OCI-M1 (cell line): ENCODE measurements around the gene SCNN1B.
"Not testable (repeated sequence)": the region's sequence is repeated elsewhere in the genome, so short reads cannot be mapped to it uniquely, and the experiment has no call there.

Experiments used
- DNase-seq: peaks from one replicate; lab custom pipeline; 2025; lab: John Stamatoyannopoulos, UW

The SCNN1B gene

DNA sequence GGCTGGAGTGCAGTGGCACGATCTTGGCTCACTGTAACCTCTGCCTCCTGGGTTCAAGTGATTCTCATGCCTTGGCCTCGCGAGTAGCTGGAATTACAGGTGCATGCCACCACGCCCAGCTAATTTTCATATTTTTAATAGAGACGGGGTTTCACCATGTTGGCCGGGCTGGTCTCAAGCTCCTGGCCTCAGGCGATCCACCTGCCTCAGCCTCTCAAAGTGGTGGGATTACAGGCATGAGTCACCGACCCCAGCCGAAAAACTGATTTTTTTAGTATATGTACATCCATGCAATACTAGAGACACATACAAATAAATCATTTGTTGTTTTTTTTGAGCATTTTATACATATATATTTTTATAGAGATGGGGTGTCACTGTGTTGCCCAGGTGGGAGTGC is 79.6 kb downstream of the SCNN1B start:
- DNase-seq: not testable (repeated sequence)

DNA sequence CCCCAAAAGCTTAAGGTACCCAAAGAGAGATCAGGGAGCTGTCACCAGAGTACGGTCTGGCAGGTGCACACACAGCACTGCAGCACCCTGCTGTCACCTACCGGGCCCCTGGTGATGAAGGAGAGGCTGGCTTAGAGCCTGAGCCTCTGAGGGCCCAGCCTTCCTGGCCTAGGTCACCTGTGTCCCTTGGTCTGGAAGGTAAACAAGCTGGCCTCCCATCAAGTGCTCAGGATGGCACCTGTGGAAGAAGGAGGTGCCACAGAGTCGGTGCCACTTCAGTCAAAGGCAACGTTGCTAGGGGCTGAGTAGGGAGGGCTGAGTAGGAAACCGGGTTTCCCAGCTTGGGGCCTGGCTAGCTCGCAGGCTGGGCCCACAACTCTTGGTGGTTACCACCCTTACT is 80.2 kb downstream of the SCNN1B start:
- DNase-seq: no peak

DNA sequence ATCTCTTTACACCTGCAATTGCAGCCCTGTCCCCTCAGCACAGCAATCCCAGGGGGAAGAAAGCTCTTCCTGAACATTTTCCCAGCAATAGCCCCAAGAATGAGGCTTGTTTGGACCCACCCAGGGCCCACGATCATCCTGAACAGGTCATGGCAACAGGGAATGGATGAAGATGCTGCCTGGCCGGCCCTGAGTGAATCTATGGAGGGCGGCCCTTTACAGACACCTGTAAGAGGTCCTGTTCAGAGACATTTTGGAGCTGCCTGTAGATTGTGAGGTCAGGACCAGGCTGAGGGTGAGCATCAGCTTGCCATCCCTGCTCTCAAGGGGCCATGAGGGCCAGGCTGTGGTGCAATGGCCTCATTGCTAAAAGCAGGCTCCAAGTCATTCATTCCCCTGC is 81.8 kb downstream of the SCNN1B start:
- no peak for DNase-seq

DNA sequence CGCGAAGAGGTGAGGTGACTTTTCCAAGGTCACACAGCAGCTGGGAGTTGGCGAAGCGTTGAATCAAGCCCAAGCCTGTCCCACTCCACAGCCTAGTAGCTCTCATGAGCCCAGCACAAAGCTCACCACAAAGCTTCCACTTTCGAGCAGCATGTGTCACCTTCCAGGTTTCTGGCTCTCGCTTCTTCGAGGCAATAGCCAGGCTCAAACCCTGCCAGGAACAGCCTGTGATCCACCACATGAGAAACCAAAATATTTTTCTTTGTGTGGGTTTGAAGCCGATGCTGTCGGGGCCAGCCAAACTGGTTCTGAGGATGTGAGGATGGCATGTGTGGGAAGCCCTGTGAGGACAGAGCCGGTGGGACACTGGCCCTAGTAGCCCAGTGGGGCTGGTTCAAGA is 82.8 kb downstream of the SCNN1B start:
- DNase-seq: no peak

DNA sequence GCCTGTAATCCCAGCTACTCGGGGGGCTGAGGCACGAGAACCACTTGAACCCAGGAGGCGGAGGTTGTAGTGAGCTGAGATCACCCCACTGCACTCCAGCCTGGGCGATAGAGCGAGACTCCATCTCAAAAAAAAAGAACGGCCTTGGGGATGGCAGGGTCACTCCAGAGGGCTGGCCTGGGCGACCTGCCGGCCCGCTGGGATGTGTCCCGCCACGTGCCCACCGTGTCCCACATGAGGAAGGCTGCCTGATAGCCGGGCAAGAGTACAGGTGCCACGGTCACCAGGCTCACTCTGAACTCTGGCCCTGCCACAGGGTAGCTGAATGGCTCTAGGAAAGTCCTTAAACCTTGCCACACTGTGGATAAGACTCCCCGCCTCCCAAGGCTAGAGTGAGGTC is 83.3 kb downstream of the SCNN1B start:
- DNase-seq: no peak

DNA sequence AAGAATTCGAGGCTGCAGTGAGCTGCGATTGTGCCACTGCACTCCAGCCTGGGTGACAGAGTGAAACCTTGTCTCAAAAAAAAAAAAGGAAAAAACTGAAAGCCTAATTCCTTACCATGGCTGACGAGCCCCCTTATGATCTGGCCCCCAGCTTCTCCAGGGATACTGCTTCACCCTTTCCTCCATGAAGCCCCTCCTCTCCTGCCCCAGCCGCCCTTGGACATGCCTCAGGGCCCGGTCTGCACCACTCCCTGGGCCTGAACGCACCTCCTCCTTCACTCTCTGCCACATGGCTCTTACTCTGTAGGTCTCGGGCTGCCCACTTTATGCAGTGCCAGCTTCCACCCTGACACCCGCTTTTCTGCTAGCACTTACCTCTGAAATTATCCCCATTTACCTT is 85.6 kb downstream of the SCNN1B start:
- DNase-seq: no peak

DNA sequence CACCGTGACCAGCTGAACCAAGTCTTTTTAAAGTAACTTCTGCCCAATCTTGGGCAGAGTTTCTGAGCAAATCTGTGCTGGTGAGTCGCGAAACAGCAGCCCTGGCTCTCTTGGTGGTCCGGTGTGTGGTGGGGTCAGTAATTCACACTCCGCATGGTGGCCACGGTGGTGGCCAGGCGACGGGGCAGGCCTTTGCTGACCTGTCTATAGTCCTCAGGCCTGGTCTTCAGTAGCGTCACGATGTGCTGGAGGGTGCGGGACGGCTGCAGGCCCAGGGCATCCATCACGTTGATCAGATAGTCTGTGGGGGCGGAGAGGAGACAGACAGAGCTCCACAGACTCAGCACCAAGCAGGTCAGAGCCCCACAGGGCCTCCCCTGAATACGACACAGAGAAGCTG is 86.7 kb downstream of the SCNN1B start:
- no peak for DNase-seq

DNA sequence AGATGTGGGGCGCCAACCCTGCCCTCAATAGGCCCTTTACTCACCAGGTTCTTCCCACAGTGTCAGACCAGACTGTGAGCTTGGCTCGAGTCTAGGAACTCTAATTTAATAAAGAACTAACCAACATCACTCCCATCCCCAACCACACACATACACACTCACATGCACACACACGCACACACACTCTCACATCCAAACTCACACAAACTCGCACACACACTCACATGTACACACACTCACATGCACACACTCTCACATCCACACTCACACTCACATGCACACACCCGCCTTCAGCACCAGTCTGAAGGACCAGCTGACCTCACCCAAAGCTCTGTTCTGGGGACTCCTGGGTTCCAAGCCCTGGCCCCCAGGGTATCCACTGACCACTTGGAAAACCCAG is 87.1 kb downstream of the SCNN1B start:
- no peak for DNase-seq

DNA sequence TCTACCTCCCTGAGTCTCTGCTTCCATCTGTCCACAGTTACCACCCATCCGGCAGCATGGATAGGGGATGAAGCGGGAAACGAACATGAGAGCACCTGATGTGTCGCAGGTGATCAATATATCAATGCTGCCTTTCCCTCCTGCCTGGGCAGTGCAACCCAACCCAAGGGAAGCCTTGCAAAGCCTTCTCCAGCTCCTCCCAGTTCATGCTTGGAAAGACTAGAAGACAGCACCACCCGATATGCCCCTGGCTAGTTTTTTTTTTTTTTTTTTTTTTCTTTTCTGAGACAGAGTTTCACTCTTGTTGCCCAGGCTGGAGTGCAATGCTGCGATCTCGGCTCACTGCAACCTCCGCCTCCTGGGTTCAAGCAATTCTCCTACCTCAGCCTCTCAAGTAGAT is 87.8 kb downstream of the SCNN1B start:
- not testable (repeated sequence) for DNase-seq

DNA sequence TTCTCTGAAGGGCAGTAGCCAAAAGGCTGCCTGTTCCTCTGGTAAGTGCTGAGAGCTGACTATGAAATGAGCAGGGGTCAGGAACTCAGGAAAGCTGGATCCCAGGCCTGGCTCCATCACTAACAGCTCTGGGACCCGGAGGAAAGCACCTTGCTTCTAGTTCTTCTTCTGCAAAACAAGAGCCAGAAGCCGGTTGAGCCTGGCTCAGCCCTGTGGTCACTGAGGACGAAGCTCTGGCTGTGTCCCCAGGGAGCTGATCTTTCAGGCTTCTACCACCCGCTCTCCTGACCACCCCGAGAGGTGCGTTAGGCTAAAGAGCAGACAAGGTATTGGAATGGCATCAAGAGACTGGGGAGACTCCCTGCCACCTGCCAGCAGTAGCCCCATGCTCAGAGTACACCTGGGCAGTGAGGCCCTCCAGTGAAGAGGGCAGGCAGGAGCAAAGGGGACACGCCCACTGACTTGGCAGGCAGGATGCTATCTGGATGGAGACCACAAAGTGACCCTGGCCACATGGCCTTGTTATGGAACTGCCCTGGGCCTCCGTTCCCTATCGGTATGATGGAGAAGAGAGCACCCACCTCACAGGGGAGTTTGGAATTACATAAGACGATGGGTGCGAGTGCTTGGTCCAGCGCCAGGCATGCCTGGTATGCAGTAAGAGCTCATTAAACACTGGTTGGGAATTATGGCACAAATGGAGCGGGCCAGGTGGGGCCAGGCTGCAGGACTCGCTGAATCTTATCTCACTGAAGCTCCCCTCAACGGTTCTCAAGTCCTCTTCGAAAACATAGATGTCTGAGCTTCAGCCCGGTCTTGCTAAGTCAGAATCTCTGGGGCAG is 89.5 kb downstream of the SCNN1B start:
- DNase-seq: no peak

DNA sequence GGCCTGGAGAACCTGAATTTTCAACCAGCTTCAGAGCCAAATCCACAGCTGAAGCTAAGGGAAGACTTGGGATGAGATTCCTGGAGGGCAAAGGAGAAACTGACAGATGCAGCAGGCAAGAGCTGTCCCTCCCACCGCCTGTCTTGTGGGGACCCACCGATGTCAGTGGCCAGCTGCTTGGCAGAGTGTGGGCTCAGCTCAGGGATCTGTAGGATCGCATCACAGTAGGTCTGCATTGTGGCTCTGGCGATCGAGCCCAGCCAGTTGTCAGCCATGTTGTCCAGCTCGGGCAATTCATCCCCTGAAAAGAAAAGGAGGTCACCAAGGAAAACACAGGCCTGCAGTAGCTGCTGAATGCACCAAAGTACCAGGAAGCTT is 90.1 kb downstream of the SCNN1B start:
- no peak for DNase-seq

DNA sequence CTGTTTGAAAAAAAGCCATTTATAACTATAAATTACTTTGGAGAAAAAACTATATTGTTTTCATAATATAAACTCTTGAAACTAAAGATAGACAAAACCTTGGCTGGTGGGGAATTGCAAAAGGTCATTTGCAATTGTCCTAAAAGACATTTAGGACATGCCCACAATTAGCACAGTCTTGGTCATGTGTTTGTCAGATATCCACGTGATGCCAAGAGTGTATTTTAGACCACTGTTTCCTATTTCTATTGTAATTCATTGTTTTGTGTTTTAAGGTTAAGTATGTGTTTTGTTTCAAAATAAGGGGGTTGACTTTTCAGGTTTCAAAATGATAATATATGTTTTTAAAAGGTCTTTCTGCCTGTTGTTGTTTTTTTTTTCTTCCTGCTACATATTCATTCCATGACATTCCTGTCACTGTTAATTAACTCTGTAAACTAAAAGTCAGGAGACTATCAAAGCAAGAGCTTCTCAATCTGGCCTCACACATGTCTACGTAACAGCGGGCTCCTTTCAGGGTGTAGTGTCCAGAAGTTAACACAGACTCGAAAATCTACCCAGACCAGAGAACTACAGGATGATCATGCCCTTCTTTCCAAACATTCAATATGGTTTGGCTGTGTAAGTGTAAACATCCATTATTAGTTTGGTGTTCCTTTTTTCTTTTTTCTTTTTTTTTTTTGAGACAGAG is 92.2 kb downstream of the SCNN1B start:
- no peak for DNase-seq

DNA sequence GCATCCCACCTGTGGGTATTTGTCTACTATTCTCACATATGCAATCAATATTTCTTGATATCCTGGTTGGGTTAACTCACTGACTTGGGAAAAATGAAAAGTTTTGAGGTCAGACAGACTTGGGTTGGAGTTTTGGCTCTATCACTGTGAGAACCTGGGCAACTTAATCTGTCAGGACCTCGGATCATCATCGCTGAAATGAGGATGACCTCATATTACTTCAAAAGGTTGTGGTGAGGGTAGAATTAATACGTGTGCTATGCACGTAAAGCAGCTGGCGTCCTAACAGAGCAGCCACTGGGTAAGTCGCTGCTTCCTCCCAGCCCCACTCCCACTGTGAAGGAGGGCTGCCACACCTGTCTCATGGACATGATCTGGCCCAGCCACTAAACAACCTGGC is 93.6 kb downstream of the SCNN1B start:
- no peak for DNase-seq

DNA sequence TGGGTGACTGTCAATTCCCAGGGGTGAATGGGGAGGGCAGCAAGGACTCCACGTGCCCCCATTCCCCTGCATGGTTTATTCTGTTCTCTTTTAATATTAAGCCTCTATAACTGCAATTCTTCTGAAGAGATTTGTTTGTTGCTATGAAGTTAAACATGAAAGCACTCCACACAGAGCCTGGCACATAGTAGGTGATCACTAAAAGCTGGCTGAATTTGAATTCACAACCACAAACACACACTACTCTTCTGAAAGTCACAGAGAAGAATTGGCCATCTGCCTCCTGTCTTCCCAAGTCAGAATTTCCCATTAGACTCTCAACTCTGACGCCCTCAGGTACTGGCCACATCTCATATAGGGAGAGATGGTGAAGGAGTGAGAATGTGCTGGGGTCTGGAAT is 95.4 kb downstream of the SCNN1B start:
- DNase-seq: no peak

DNA sequence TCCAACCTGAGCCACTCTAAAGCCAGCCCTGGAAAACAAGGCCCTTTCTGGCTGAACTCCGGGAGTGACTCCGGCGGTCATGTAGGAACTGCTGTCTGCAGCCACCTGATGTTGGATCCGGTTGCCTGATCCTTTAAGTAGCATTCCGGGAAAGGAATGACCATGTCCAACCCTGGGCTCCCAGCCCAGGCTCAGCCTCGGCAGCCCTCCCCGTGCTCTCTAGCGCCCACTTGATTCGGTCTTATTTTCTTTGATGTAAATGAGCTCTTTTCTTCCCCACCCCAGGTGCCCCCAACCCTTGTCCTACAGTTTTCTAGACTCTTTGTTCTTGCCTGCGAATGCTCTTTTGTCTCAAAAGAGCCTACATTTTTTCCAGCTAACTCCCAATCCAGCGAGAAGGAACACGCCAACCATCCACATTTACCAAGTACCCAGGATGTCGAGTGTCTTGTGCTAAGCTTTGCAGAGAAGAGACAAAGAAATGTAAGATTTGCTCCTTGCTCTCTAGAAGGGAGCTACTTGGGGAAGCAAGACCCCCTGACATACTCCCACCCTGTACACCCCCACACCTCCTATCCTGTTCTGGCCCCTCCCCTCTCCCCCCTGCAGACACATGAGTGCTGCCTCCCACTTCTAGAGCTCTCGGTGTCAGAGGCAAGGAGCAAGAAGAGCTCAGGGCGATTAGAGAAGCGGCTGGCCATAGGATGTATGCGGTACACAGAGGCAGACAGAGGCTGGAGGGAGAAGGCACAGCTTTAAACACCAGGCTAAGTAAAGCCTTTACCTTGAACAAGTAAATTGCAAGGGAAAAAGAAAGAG is 97.1 kb downstream of the SCNN1B start:
- DNase-seq: no peak

DNA sequence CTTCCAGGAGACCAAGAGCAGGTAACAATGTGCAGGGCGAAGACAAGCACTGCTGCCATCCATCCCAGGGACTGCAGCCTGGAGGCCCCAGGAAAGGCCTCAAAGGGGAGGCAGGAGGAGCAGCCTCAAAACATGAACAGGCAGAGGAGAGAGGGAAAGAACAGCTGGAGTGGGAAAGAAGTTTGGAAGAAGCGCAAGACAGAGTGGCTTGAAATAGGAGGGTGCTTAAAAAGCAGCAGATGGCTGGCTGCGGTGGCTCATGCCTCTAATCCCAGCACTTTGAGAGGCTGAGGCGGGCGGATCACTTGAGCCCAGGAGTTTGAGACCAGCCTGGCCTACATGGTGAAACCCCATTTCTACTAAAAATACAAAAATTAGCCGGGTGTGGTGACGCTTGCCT is 98.3 kb downstream of the SCNN1B start:
- not testable (repeated sequence) for DNase-seq

DNA sequence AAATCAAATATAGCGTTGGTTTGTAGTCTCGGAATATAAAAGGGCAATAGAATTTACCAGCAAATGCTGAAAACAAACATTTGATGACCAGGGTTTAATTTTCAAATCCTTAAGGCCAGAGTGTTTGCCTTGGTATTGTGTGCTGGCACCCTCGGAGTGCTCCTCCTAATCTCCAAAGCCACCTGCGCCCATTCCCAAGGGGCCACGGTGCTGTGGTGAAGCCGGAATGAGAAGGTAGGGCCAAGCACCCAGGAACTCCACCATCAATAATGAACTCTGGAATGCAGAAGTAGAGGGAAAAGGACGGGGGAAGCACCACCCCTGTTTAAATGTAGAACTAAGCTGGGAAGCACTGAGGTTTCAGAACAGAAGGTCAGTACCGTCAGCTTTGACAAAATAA is 99.0 kb downstream of the SCNN1B start:
- no peak for DNase-seq

DNA sequence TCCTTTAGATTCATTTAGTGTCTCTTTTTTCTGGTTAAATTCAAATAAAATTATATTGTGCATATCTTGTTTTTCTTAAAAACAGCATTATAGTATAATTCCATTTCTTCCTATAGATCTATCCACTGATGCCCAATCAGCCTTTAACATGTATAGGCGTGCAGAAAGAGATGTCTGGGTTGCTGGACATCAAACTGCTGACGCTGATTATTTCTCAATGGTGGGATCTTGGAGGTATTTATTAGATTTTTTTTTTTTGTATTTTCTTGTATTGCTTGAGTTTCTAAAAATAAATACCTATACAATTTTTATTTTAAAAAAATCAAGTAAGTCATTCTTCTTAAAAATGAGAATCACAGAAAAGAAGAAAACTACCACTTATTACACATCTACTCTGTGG is 100.0 kb downstream of the SCNN1B start:
- DNase-seq: no peak

DNA sequence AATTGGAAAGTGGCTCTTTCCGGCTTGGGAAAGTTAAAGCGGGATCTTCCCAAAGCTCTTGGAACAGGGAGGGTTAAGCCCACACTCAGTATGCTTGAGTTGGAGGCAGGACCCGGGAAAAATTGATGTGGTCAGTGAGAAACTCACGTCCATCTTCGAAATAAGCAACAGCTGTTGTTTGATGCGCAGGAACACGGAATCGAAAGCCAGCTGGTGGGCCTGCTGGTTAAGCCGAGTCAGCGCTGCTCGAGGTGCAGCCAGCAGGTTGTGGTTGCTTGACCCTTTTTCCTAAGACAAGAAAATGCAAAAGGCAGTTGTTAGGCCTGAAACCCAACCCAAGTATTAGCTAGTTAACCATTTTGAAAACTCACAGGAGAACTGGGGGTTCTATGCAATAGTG is 101.4 kb downstream of the SCNN1B start:
- no peak for DNase-seq

DNA sequence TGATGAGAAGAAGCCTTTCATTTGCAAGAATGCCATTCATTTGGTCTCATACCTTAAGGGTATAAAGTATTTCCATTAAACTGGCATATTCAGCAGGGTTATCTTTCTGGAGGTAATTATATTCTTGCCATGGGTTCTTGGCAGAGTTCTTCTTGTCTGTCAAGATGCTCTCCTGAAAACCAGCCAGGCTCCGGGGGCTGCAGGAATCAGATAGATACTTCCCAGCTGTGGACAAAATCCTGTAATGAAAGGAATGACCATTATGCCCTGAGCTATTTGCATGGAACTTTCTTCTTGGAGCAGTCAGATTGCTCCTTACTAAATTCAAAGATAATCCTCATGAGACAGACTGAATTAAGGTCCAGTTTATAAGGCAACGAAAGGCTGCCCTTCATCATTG is 103.9 kb downstream of the SCNN1B start:
- no peak for DNase-seq

DNA sequence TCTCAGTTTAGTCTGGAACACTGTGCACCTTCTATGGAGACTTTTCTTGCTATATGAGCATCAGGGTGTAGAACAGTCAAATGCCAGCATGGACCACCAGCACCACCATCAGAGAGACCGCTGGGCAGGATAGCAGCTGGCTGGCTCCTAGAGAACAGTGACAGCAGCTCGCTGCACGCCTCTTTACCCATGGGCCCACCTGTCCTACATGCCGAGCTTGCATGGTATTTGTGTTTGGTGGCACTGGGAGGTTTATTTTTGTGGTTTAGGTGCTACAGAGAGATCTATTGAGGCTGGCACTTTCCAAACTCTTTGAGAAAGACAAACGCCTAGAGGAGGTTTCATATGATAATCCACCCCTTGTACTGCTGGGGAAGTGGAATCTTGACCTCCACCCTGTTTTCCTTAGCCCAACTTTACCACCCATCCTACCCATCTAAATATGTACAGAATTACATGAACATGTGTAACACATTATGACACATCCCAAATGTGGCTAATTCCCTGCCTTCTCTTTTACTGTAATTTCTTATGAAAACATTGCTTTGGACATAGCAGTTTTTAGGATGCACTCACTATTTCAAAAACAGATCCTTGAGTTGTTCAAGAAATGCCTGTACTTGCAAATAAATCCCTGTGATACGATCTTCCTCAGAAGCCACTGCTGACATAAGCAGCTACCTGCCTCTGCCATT is 104.6 kb downstream of the SCNN1B start:
- DNase-seq: no peak

DNA sequence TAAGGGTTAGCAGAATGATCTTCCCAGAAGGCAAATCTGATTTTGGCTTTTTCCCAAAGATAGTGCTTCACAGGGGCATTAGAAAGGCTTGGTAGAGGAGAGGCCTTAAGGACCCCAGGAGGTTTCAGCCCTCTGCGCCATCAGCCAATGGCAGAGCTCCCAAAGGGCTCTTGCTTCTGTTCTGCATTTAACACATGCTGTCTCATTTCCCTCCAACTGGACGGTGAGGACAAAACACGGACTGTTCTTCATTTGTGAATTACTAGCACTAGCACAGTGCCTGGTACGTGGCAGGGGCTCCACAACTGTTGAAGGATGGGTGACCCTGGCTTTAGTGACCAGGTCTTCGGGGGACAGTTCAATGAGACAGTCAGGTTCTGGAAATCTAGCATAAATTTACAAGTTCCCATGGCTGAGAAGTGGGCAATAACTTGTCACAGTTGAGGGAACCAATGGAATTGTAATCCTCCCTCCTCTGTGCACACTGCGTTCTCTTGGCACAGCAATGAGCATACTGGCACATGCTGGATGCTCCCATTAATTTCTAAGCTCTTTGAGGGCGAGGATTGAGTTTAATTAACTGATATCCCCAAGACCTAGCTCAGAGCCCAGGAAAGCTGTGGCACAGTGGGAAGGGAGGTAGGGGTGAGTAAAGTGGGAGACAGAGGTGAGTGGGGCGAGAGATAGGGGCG is 105.5 kb downstream of the SCNN1B start:
- DNase-seq: no peak
